HepG2 (cell line): ENCODE data around the gene SGSH. TPM values are rescaled to one million over a fixed set of nuclear protein-coding genes. Genes with fewer than 3 reads are reported as not detected.

ENCODE experiments used
- ARID4A ChIP-seq: sonication (generic); formaldehyde crosslinking; IDR thresholded peaks from 2 replicates; pipeline ENCODE4 v1.5.0; 2020; ENCODE audit warnings: mild to moderate bottlenecking, missing genetic modification reagents, borderline replicate concordance
- ASH2L ChIP-seq: fragments of 300-600, 200-600 bp; sonication (generic); IDR thresholded peaks from 2 replicates; pipeline ENCODE4 v1.7.0; 2017; ENCODE audit warnings: low read depth, mild to moderate bottlenecking, moderate library complexity, mixed read lengths, low read length; ENCODE audit not compliant: insufficient read length
- GTF2F1 ChIP-seq: fragments of 150-350 bp; IDR thresholded peaks from 2 replicates; pipeline ENCODE4 v1.6.1; 2014; ENCODE audit warnings: low read length
- KMT2A ChIP-seq: sonication (generic); formaldehyde crosslinking; IDR thresholded peaks from 2 replicates; pipeline ENCODE4 v1.4.0; 2020; ENCODE audit warnings: missing genetic modification reagents
- MBNL3 ChIP-seq: fragments of 250-450 bp; sonication (Bioruptor Pico); conservative IDR thresholded peaks from 2 replicates; pipeline ENCODE4 v1.8.0; 2022; ENCODE audit warnings: mild to moderate bottlenecking, inconsistent platforms
- MZF1 ChIP-seq: sonication (generic); formaldehyde crosslinking; IDR thresholded peaks from 2 replicates; pipeline ENCODE4 v1.8.1; 2023; ENCODE audit warnings: mild to moderate bottlenecking, missing genetic modification reagents, borderline replicate concordance
- RELA ChIP-seq: sonication (generic); formaldehyde crosslinking; IDR thresholded peaks from 2 replicates; pipeline ENCODE4 v1.4.0; 2020; ENCODE audit warnings: missing genetic modification reagents
- TAF1 ChIP-seq: sonication (generic); formaldehyde crosslinking; IDR thresholded peaks from 2 replicates; pipeline ENCODE4 v1.4.0; 2020; ENCODE audit warnings: missing genetic modification reagents
- ZNF550 ChIP-seq: sonication (generic); formaldehyde crosslinking; IDR thresholded peaks from 2 replicates; pipeline ENCODE4 v1.4.0; 2020; ENCODE audit warnings: mild to moderate bottlenecking, missing genetic modification reagents, borderline replicate concordance
- polyA plus RNA-seq, 8 experiments: library from polyadenylated mRNA; depleted of rRNA in 3 of 8; stranded (reverse) in 7 of 8; unstranded in 1 of 8; fragments of >200 nt; fragmentation: Illumina TruSeq in 4 of 8; extraction: Trizol in 4 of 8; gene quantifications; 2 replicates each; pipeline versions ENCODE4 v1.2.1 to v1.2.3, GENCODE V29; 2011 to 2016; ENCODE audit warnings: low read depth in 4 of 8, missing spikeins in 1 of 8, mixed read lengths in 1 of 8; ENCODE audit not compliant: insufficient read depth in 1 of 8
- total RNA-seq, 5 experiments: library from RNA; depleted of rRNA; stranded (reverse); fragments of >200 nt; fragmentation: Illumina TruSeq; extraction: Trizol; gene quantifications; 2 replicates each; pipeline ENCODE4 v1.2.3, GENCODE V29; 2016; ENCODE audit warnings: low read depth in 1 of 5
- TF ChIP-seq, protein P1 (sequence below): sonication (generic); formaldehyde crosslinking; IDR thresholded peaks from 2 replicates; pipeline ENCODE4 v1.4.0; 2020; ENCODE audit warnings: missing genetic modification reagents
- TF ChIP-seq, protein P2 (sequence below), 2 experiments: sonication (generic) in 1 of 2; formaldehyde crosslinking in 1 of 2; IDR thresholded peaks; 2 replicates each; pipeline versions ENCODE4 v1.4.0 to v1.6.1; 2016 to 2020; ENCODE audit warnings: borderline replicate concordance in 1 of 2, low read depth in 1 of 2, mild to moderate bottlenecking in 1 of 2, missing genetic modification reagents in 1 of 2
- TF ChIP-seq, protein P3 (sequence below): sonication (generic); formaldehyde crosslinking; IDR thresholded peaks from 2 replicates; pipeline ENCODE4 v1.5.1; 2020; ENCODE audit warnings: missing genetic modification reagents, mild to moderate bottlenecking, borderline replicate concordance

Gene SGSH
- total and polyA plus RNA-seq, 2 of the 13 experiments (the other 11 are each of a cell fraction or from before 2014, with no cell fraction given) = 12.2 to 17.6 TPM

DNA sequence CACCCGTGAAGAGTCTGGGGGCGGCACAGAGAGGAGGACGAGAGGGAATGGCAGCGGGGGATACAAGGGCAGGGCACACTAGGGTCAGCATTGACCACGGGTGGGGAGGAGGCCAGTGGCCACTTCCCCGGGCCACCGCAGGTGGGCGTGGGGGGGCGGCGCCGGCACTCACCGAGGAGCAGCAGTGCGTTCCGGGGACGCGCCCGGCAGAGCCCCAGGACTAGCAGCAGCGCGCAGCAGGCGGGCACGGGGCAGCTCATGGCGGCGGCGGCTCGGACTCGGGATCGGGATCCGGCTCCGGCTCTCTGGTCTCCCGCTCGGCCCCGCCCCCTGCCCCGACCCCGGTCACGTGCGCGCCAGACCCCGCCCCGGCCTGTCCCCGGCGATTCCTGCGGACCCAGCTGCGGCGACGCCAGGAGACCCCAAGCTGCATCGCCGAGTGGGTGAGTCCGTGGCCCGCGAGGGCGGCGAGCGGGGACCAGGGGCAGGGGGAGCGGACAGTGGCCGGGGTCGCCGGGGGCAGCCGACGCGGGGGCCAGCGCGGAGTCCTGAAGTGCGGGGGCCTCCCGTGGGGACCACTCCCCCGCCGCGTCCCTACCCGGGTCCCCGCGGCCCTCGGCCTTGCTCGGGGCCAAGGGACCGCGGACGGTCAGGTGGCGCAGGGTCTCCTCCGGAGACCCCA, at the start of gene SGSH, which contains the start of gene SLC26A11 (continued):
- no peak for TF ChIP-seq MZF1 (CRISPR knock-in tag)
- TF ChIP-seq KMT2A (CRISPR knock-in tag) = peak; percentile 84
- peak; percentile 90 for TF ChIP-seq ARID4A
- TF ChIP-seq ASH2L = peak; percentile 61
- TF ChIP-seq, protein P1, sequence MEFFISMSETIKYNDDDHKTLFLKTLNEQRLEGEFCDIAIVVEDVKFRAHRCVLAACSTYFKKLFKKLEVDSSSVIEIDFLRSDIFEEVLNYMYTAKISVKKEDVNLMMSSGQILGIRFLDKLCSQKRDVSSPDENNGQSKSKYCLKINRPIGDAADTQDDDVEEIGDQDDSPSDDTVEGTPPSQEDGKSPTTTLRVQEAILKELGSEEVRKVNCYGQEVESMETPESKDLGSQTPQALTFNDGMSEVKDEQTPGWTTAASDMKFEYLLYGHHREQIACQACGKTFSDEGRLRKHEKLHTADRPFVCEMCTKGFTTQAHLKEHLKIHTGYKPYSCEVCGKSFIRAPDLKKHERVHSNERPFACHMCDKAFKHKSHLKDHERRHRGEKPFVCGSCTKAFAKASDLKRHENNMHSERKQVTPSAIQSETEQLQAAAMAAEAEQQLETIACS (CRISPR knock-in tag) = peak; percentile 66; the same call in 1 of the 2 replicates
- TF ChIP-seq MBNL3 (CRISPR knock-in tag) = no peak
- TF ChIP-seq, protein P2, sequence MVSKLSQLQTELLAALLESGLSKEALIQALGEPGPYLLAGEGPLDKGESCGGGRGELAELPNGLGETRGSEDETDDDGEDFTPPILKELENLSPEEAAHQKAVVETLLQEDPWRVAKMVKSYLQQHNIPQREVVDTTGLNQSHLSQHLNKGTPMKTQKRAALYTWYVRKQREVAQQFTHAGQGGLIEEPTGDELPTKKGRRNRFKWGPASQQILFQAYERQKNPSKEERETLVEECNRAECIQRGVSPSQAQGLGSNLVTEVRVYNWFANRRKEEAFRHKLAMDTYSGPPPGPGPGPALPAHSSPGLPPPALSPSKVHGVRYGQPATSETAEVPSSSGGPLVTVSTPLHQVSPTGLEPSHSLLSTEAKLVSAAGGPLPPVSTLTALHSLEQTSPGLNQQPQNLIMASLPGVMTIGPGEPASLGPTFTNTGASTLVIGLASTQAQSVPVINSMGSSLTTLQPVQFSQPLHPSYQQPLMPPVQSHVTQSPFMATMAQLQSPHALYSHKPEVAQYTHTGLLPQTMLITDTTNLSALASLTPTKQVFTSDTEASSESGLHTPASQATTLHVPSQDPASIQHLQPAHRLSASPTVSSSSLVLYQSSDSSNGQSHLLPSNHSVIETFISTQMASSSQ (IDR thresholded peaks at IDR 0.05; ENCODE audit: low read depth) = no peak
- TF ChIP-seq, protein P2 (CRISPR knock-in tag; IDR thresholded peaks at IDR 0.05; ENCODE audit: borderline replicate concordance) = peak; percentile 54; the same call in 1 of the 2 replicates
- TF ChIP-seq TAF1 (CRISPR knock-in tag) = peak; percentile 80
- TF ChIP-seq ZNF550 (CRISPR knock-in tag) = peak; percentile 62; the same call in 1 of the 2 replicates
- TF ChIP-seq GTF2F1 = no peak
- TF ChIP-seq, protein P3, sequence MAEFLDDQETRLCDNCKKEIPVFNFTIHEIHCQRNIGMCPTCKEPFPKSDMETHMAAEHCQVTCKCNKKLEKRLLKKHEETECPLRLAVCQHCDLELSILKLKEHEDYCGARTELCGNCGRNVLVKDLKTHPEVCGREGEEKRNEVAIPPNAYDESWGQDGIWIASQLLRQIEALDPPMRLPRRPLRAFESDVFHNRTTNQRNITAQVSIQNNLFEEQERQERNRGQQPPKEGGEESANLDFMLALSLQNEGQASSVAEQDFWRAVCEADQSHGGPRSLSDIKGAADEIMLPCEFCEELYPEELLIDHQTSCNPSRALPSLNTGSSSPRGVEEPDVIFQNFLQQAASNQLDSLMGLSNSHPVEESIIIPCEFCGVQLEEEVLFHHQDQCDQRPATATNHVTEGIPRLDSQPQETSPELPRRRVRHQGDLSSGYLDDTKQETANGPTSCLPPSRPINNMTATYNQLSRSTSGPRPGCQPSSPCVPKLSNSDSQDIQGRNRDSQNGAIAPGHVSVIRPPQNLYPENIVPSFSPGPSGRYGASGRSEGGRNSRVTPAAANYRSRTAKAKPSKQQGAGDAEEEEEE (CRISPR knock-in tag) = peak; percentile 27; the same call in 1 of the 2 replicates
- TF ChIP-seq RELA (CRISPR knock-in tag) = peak; percentile 53; the same call in 1 of the 2 replicates
